ENCODE results near the gene CFAP251.
"Not testable (repeated sequence)": the region's sequence is repeated elsewhere in the genome, so short reads cannot be mapped to it uniquely, and the experiment has no call there.

The CFAP251 gene

GRCh38 chr12:121917950-121918678 lies at the start of gene CFAP251:
Gene CFAP251 (plus strand): TSS chr12:121918592. CDS start chr12:121921306, 2,714 bp downstream.
- FAIRE-seq: no peak

GRCh38 chr12:121869229-121869628 lies 49.2 kb upstream of the CFAP251 start:
- FAIRE-seq: not testable (repeated sequence)

- no peak for FAIRE-seq
Observed at GRCh38 chr12:121871467-121871866, 46.9 kb upstream of the CFAP251 start.

GRCh38 chr12:121872546-121873215 lies 45.7 kb upstream of the CFAP251 start:
- no peak for FAIRE-seq

- FAIRE-seq: no peak
Observed at GRCh38 chr12:121873216-121873569, 45.2 kb upstream of the CFAP251 start.

- no peak for FAIRE-seq
Observed at GRCh38 chr12:121874071-121874470, 44.3 kb upstream of the CFAP251 start.

- FAIRE-seq: no peak
Observed at GRCh38 chr12:121875582-121875981, 42.8 kb upstream of the CFAP251 start.

GRCh38 chr12:121876080-121876447 lies 42.3 kb upstream of the CFAP251 start:
- FAIRE-seq: not testable (repeated sequence)

GRCh38 chr12:121883315-121883660 lies 35.1 kb upstream of the CFAP251 start:
- no peak for FAIRE-seq

- FAIRE-seq: not testable (repeated sequence)
Observed at GRCh38 chr12:121885129-121885528, 33.3 kb upstream of the CFAP251 start.

- no peak for FAIRE-seq
Observed at GRCh38 chr12:121888083-121888477, 30.3 kb upstream of the CFAP251 start.

- FAIRE-seq: peak; percentile 94
Observed at GRCh38 chr12:121888478-121889273, 29.7 kb upstream of the CFAP251 start, which contains the start of gene PSMD9. Gene PSMD9 (plus strand): TSS chr12:121888790. CDS start chr12:121888857, 67 bp downstream.

GRCh38 chr12:121889274-121889624 lies 29.1 kb upstream of the CFAP251 start:
- FAIRE-seq: no peak

- not testable (repeated sequence) for FAIRE-seq
Observed at GRCh38 chr12:121889661-121890060, 28.7 kb upstream of the CFAP251 start.

- no peak for FAIRE-seq
Observed at GRCh38 chr12:121892673-121893561, 25.5 kb upstream of the CFAP251 start.

GRCh38 chr12:121893961-121894460 lies 24.4 kb upstream of the CFAP251 start:
- FAIRE-seq: no peak

GRCh38 chr12:121894633-121895032 lies 23.8 kb upstream of the CFAP251 start:
- FAIRE-seq: no peak

GRCh38 chr12:121898287-121898686 lies 20.1 kb upstream of the CFAP251 start:
- FAIRE-seq: no peak

GRCh38 chr12:121899590-121899989 lies 18.8 kb upstream of the CFAP251 start:
- FAIRE-seq: no peak

GRCh38 chr12:121903202-121903601 lies 15.2 kb upstream of the CFAP251 start:
- no peak for FAIRE-seq

- no peak for FAIRE-seq
Observed at GRCh38 chr12:121905746-121906145, 12.6 kb upstream of the CFAP251 start.

GRCh38 chr12:121908702-121909101 lies 9.7 kb upstream of the CFAP251 start:
- no peak for FAIRE-seq

Measured in A204.1 (cell line).